SK-N-SH (cell line): Measurements from ENCODE around the gene FYCO1. TPM values are rescaled to one million over a fixed set of nuclear protein-coding genes. Genes with fewer than 3 reads are reported as not detected.

ENCODE experiments used
- CTCF ChIA-PET: fragments of 300-600, 350-600 bp; formaldehyde crosslinking; extraction: SDS; loops from one replicate; lab custom pipeline; 2021; lab: Yijun Ruan, JAX
- POLR2A ChIA-PET: fragments of 350-600 bp; sonication (Branson Sonifier 250); formaldehyde crosslinking; extraction: SDS; loops from one replicate; lab custom pipeline; 2020; ENCODE audit warnings: antibody characterized with exemption, inconsistent platforms; lab: Yijun Ruan, JAX
- DNase-seq: peaks from one replicate; pipeline ENCODE4 v3.0.0; 2012
- H2AFZ ChIP-seq: fragments of 200-600 bp; sonication (generic); 2 replicates; pipeline ENCODE4 v1.8.1; 2016; ENCODE audit warnings: antibody characterized with exemption, mild to moderate bottlenecking, low read depth
- H3F3A ChIP-seq: fragments of 200-600 bp; sonication (generic); replicated peaks from 2 replicates; pipeline ENCODE3; 2016; ENCODE audit warnings: antibody characterized with exemption, mild to moderate bottlenecking; ENCODE audit not compliant: insufficient read depth
- H3K27ac ChIP-seq, 2 experiments: fragments of 200-500 bp in 1 of 2; fragments of 200-600 bp in 1 of 2; sonication (Bioruptor generic) in 1 of 2; sonication (generic), shearing (Covaris generic) in 1 of 2; 2 replicates each; pipeline versions ENCODE4 v1.5.1 to v1.6.1; 2014 to 2016; ENCODE audit warnings: low read depth in 2 of 2, inconsistent platforms in 1 of 2, low read length in 1 of 2, mild to moderate bottlenecking in 1 of 2, mixed read lengths in 1 of 2
- H3K27me3 ChIP-seq: fragments of 200-600 bp; sonication (generic), shearing (Covaris generic); 2 replicates; pipeline ENCODE4 v1.6.1; 2016; ENCODE audit warnings: mixed run types; ENCODE audit not compliant: insufficient read depth
- H3K36me3 ChIP-seq, 2 experiments: fragments of 200-500 bp in 1 of 2; fragments of 200-600 bp in 1 of 2; sonication (Bioruptor generic) in 1 of 2; sonication (generic) in 1 of 2; replicated peaks in 1 of 2; 2 replicates each; pipeline versions ENCODE3 to v1.5.1; 2014 to 2016; ENCODE audit warnings: low read length in 1 of 2, mild to moderate bottlenecking in 1 of 2; ENCODE audit not compliant: insufficient read depth in 2 of 2, control insufficient read depth in 1 of 2
- H3K4me1 ChIP-seq, 2 experiments: fragments of 200-500 bp in 1 of 2; fragments of 200-600 bp in 1 of 2; sonication (Bioruptor generic) in 1 of 2; sonication (generic), shearing (Covaris generic) in 1 of 2; 2 replicates each; pipeline versions ENCODE4 v1.5.1 to v1.6.1; 2014 to 2016; ENCODE audit warnings: low read depth in 1 of 2, low read length in 1 of 2, mixed run types in 1 of 2; ENCODE audit not compliant: insufficient read depth in 2 of 2, control insufficient read depth in 1 of 2
- H3K4me2 ChIP-seq: fragments of 200-600 bp; sonication (generic), shearing (Covaris generic); 2 replicates; pipeline ENCODE4 v1.6.1; 2017; ENCODE audit warnings: mixed run types
- H3K4me3 ChIP-seq, 2 experiments: fragments of 200-500 bp in 1 of 2; fragments of 200-600 bp in 1 of 2; sonication (Bioruptor generic) in 1 of 2; sonication (generic), shearing (Covaris generic) in 1 of 2; 2 replicates each; pipeline versions ENCODE4 v1.5.1 to v1.8.1; 2014 to 2016; ENCODE audit warnings: low read depth in 2 of 2, inconsistent platforms in 1 of 2, low read length in 1 of 2, mild to moderate bottlenecking in 1 of 2, mixed read lengths in 1 of 2, moderate library complexity in 1 of 2
- H3K79me2 ChIP-seq: fragments of 200-600 bp; sonication (generic); 2 replicates; pipeline ENCODE4 v1.8.1; 2017; ENCODE audit warnings: mild to moderate bottlenecking; ENCODE audit not compliant: insufficient read depth
- H3K9ac ChIP-seq: fragments of 200-600 bp; sonication (generic); 2 replicates; pipeline ENCODE4 v1.6.1; 2017; ENCODE audit warnings: mixed run types
- H3K9me2 ChIP-seq: fragments of 200-600 bp; sonication (generic); 2 replicates; pipeline ENCODE4 v1.6.1; 2017; ENCODE audit warnings: mixed run types
- H3K9me3 ChIP-seq: fragments of 200-600 bp; sonication (generic); 2 replicates; pipeline ENCODE4 v1.6.1; 2017; ENCODE audit warnings: mixed run types, mild to moderate bottlenecking, moderate library complexity
- H4K20me1 ChIP-seq: fragments of 200-600 bp; sonication (generic); 2 replicates; pipeline ENCODE4 v1.6.1; 2017; ENCODE audit warnings: mild to moderate bottlenecking, mixed run types; ENCODE audit not compliant: insufficient read depth
- FOSL2 ChIP-seq: IDR thresholded peaks from 2 replicates; pipeline ENCODE4 v1.4.0; 2012; ENCODE audit warnings: low read depth, mild to moderate bottlenecking, moderate library complexity, borderline replicate concordance
- JUND ChIP-seq: IDR thresholded peaks from 2 replicates; pipeline ENCODE4 v1.4.0; 2012
- MXI1 ChIP-seq: IDR thresholded peaks from 2 replicates; pipeline ENCODE4 v1.6.1; 2012; ENCODE audit warnings: mild to moderate bottlenecking, low read depth, low read length, improper control_type of control experiment
- RAD21 ChIP-seq: IDR thresholded peaks from 2 replicates; pipeline ENCODE4 v1.6.1; 2012; ENCODE audit warnings: mild to moderate bottlenecking, low read length
- RCOR1 ChIP-seq: fragments of 150-350 bp; IDR thresholded peaks from 2 replicates; pipeline ENCODE4 v1.6.1; 2017; ENCODE audit warnings: antibody characterized with exemption, low read length
- RFX5 ChIP-seq: IDR thresholded peaks from 2 replicates; pipeline ENCODE4 v1.6.1; 2012; ENCODE audit warnings: mild to moderate bottlenecking, improper control_type of control experiment, low read length
- TAF1 ChIP-seq: IDR thresholded peaks from 2 replicates; pipeline ENCODE4 v1.6.1; 2012; ENCODE audit warnings: low read depth, mild to moderate bottlenecking, low read length, moderate library complexity, borderline replicate concordance
- YY1 ChIP-seq: IDR thresholded peaks from 2 replicates; pipeline ENCODE4 v1.4.0; 2012; ENCODE audit warnings: low read depth, mild to moderate bottlenecking
- ZBTB33 ChIP-seq: IDR thresholded peaks from 2 replicates; pipeline ENCODE4 v1.4.0; 2012; ENCODE audit warnings: low read depth, borderline replicate concordance
- WGBS: methylation state at CpG from one replicate; pipeline ENCODE4 v1.1.6; 2017; ENCODE audit warnings: low lambda C conversion rate; 5-methylcytosine and 5-hydroxymethylcytosine counted together
- polyA plus RNA-seq, 3 experiments: library from polyadenylated mRNA; depleted of rRNA; stranded (reverse); fragments of >200 nt; gene quantifications; 2 replicates each; pipeline ENCODE4 v1.2.3, GENCODE V29; 2012
- TF ChIP-seq, protein P1 (sequence below): fragments of 200-600 bp; sonication (generic); IDR thresholded peaks from 2 replicates; pipeline ENCODE4 v1.6.1; 2017; ENCODE audit warnings: antibody characterized with exemption, mild to moderate bottlenecking, moderate library complexity
- TF ChIP-seq, protein P2 (sequence below): IDR thresholded peaks from 2 replicates; pipeline ENCODE4 v1.4.0; 2012; ENCODE audit warnings: low read depth, borderline replicate concordance
- TF ChIP-seq, protein P3 (sequence below): fragments of 150-350 bp; IDR thresholded peaks from 2 replicates; pipeline ENCODE4 v1.6.1; 2017; ENCODE audit warnings: antibody characterized with exemption, low read length, low read depth, borderline replicate concordance
- TF ChIP-seq, protein P4 (sequence below): IDR thresholded peaks from 2 replicates; pipeline ENCODE4; 2012

Gene FYCO1
- polyA plus RNA-seq, 1 of the 3 experiments (the other 2 are of a cell fraction), result 5.5 TPM

DNA sequence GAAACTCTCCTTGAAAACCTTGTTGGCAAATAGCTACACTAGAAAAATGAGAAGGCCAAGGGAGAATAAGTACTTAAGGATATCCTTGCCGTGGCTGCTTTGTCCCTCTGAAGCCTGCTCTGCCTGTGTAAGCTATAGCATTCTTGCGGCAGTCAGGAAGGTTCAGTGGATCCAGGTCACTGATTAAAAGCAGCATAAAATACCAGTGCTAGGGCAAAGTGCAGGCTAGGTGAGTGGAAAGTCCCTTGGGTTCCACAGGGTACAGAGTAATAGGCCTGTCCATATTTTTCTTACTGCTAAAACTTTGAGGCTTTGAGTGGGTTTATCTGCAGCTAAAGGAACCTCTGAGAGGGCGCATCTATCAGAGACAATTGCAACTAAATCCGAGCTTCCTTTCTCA lies 42.1 kb downstream of the FYCO1 start:
- H3K27me3 ChIP-seq, result no peaks in the 10 kb centered on the region
- 79% methylated on average over 4 of the region's 4 CpGs for WGBS
- no peaks in the 10 kb centered on the region for H3K79me2 ChIP-seq
- ChIA-PET CTCF (interaction anchor here (0.9 to 1.7 kb wide), 4 partner anchors 15 to 191 kb away, joined by 3 to 8 read pairs (median 4); no protein-coding TSS in a partner anchor), POLR2A (interaction anchor here (1.0 kb wide), 1 partner anchor 11 kb away, joined by 3 read pairs; no protein-coding TSS in a partner anchor)
- peaks cover 17 to 82% of the 10 kb centered on the region in 2 experiments for H3K36me3 ChIP-seq
- no peak overlapping the region for H3K27ac ChIP-seq
- no peak overlapping the region for H3K4me3 ChIP-seq
- no peaks in the 10 kb centered on the region for H3K9me2 ChIP-seq
- H3K4me2 ChIP-seq, result no peak overlapping the region
- H3K4me1 ChIP-seq, result no peaks in the 10 kb centered on the region
- no peak overlapping the region for H3K9ac ChIP-seq
- H4K20me1 ChIP-seq, result no peaks in the 10 kb centered on the region
- no peaks in the 10 kb centered on the region for H3K9me3 ChIP-seq
- H2AFZ ChIP-seq, result no peak overlapping the region
- TF ChIP-seq YY1 (no peak), TAF1 (no peak), ZBTB33 (no peak), FOSL2 (no peak), RAD21 (no peak), JUND (no peak), RCOR1 (no peak), MXI1 (no peak), RFX5 (no peak)
- TF ChIP-seq, protein P1, sequence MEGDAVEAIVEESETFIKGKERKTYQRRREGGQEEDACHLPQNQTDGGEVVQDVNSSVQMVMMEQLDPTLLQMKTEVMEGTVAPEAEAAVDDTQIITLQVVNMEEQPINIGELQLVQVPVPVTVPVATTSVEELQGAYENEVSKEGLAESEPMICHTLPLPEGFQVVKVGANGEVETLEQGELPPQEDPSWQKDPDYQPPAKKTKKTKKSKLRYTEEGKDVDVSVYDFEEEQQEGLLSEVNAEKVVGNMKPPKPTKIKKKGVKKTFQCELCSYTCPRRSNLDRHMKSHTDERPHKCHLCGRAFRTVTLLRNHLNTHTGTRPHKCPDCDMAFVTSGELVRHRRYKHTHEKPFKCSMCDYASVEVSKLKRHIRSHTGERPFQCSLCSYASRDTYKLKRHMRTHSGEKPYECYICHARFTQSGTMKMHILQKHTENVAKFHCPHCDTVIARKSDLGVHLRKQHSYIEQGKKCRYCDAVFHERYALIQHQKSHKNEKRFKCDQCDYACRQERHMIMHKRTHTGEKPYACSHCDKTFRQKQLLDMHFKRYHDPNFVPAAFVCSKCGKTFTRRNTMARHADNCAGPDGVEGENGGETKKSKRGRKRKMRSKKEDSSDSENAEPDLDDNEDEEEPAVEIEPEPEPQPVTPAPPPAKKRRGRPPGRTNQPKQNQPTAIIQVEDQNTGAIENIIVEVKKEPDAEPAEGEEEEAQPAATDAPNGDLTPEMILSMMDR, result no peak
- TF ChIP-seq, protein P2, sequence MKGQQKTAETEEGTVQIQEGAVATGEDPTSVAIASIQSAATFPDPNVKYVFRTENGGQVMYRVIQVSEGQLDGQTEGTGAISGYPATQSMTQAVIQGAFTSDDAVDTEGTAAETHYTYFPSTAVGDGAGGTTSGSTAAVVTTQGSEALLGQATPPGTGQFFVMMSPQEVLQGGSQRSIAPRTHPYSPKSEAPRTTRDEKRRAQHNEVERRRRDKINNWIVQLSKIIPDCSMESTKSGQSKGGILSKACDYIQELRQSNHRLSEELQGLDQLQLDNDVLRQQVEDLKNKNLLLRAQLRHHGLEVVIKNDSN, result no peak
- TF ChIP-seq, protein P3, sequence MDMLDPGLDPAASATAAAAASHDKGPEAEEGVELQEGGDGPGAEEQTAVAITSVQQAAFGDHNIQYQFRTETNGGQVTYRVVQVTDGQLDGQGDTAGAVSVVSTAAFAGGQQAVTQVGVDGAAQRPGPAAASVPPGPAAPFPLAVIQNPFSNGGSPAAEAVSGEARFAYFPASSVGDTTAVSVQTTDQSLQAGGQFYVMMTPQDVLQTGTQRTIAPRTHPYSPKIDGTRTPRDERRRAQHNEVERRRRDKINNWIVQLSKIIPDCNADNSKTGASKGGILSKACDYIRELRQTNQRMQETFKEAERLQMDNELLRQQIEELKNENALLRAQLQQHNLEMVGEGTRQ, result no peak
- TF ChIP-seq, protein P4, sequence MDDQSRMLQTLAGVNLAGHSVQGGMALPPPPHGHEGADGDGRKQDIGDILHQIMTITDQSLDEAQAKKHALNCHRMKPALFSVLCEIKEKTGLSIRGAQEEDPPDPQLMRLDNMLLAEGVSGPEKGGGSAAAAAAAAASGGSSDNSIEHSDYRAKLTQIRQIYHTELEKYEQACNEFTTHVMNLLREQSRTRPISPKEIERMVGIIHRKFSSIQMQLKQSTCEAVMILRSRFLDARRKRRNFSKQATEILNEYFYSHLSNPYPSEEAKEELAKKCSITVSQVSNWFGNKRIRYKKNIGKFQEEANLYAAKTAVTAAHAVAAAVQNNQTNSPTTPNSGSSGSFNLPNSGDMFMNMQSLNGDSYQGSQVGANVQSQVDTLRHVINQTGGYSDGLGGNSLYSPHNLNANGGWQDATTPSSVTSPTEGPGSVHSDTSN, result no peak
- H3F3A ChIP-seq, result no peaks in the 10 kb centered on the region
- no peak for DNase-seq
